Parathyroid adenoma (tissue), 2 donors: ENCODE measurements around the gene TRMT1.

Experiments
- H2AFZ ChIP-seq: fragments of 300-600 bp; sonication (generic); one replicate; pipeline ENCODE4 v1.7.0; 2017; ENCODE audit warnings: antibody characterized with exemption, mild to moderate bottlenecking
- H3K27ac ChIP-seq: fragments of 300-600 bp; sonication (generic); one replicate; pipeline ENCODE4 v1.7.0; 2017
- H3K27me3 ChIP-seq: fragments of 300-600 bp; sonication (generic); one replicate; pipeline ENCODE4 v1.7.0; 2017; ENCODE audit warnings: low read length; ENCODE audit not compliant: control insufficient read depth, insufficient read depth
- H3K36me3 ChIP-seq: fragments of 300-600 bp; sonication (generic); one replicate; pipeline ENCODE4 v1.7.0; 2017; ENCODE audit warnings: low read length; ENCODE audit not compliant: control insufficient read depth, insufficient read depth
- H3K4me1 ChIP-seq: fragments of 300-600 bp; sonication (generic); one replicate; pipeline ENCODE4 v1.7.0; 2017; ENCODE audit warnings: control low read depth
- H3K4me2 ChIP-seq: fragments of 300-600 bp; sonication (generic); one replicate; pipeline ENCODE4 v1.7.0; 2017; ENCODE audit warnings: low read length
- H3K4me3 ChIP-seq: fragments of 300-600 bp; sonication (generic); one replicate; pipeline ENCODE4 v1.7.0; 2017; ENCODE audit warnings: low read depth, low read length
- H3K79me2 ChIP-seq: fragments of 300-600 bp; sonication (generic); one replicate; pipeline ENCODE4 v1.7.0; 2017; ENCODE audit warnings: control low read depth
- H3K9ac ChIP-seq: fragments of 300-600 bp; sonication (generic); one replicate; pipeline ENCODE4 v1.7.0; 2017; ENCODE audit warnings: mild to moderate bottlenecking
- H3K9me3 ChIP-seq: fragments of 300-600 bp; sonication (generic); one replicate; pipeline ENCODE4 v1.7.0; 2017; ENCODE audit warnings: low read length; ENCODE audit not compliant: control insufficient read depth
- CTCF ChIP-seq: fragments of 300-600 bp; sonication (generic); IDR thresholded peaks from one replicate; pipeline ENCODE4 v1.7.0; 2017; ENCODE audit warnings: antibody characterized with exemption, mild to moderate bottlenecking
- donor health status: primary hyperparathyroidism.

TRMT1 gene

GRCh38 chr19:13117176-13117771 lies 734 bp upstream of the TRMT1 start:
- Histone ChIP-seq H3K9me3 (no peaks in the 10 kb centered on the region), H3K4me1 (peaks cover 14% of the 10 kb centered on the region), H3K4me2 (peak overlapping the region; percentile 87), H3K4me3 (peak overlapping the region; percentile 89), H3K27ac (no peak overlapping the region), H3K36me3 (no peaks in the 10 kb centered on the region), H2AFZ (peak overlapping the region; percentile 85), H3K79me2 (peaks cover 15% of the 10 kb centered on the region), H3K9ac (no peak overlapping the region), H3K27me3 (no peaks in the 10 kb centered on the region)
- no peak for TF ChIP-seq CTCF

DNA sequence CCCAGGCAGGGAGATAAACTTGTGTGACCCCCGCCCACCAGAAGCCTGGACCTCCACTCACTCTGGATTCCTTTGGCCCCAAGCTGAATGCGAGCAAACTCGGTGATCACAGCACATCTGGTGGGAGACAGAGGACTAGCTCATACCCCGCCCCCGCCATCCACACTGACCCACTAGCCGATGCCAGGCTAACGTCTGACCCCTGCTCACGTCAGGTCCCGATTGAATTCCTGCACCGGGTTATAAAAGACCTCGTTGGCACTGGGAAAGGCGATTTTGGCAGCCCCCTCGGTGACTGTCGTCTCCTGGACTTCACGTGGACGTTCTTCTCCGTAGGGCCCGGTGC lies 631 bp downstream of the TRMT1 start:
- Histone ChIP-seq H3K4me3 (peak overlapping the region; percentile 89), H3K27ac (peak overlapping the region; percentile 58), H3K4me1 (peaks cover 14% of the 10 kb centered on the region), H3K36me3 (no peaks in the 10 kb centered on the region), H3K9ac (no peak overlapping the region), H3K4me2 (peak overlapping the region; percentile 87), H3K27me3 (no peaks in the 10 kb centered on the region), H3K79me2 (peaks cover 9% of the 10 kb centered on the region), H2AFZ (peak overlapping the region; percentile 85), H3K9me3 (no peaks in the 10 kb centered on the region)
- TF ChIP-seq CTCF, result no peak

- H3K9ac ChIP-seq, result no peak overlapping the region
- H3K36me3 ChIP-seq, result no peaks in the 10 kb centered on the region
- H3K4me2 ChIP-seq, result no peak overlapping the region
These were observed 4.0 kb downstream of the TRMT1 start for GRCh38 chr19:13112555-13112954.

DNA sequence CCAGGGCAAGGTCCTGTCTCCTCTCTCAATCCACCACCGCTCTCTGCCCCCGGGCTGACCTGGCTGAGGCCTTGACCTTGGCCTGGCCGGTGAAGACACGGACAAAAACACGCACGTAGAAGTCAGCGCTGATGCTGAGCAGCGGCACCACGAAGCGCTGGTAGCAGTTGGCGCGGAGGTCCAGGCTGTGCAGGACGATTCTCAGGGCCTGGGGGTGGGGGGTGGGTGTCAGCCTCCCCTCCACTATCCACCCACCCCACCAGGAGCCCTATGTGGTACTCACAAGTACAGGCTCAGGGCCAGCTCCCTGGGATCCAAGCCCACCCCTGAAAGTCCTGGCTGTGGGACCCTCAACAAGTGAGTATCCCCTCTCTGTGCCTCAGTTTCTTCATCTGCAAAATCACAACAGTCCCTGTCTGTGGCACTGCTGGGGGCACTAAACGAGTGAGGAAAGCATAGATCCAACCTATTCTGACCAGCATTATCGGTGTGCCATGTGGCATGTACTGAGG lies 6.4 kb downstream of the TRMT1 start:
- Histone ChIP-seq H3K27me3 (no peaks in the 10 kb centered on the region), H3K79me2 (no peaks in the 10 kb centered on the region), H3K9me3 (no peaks in the 10 kb centered on the region), H3K4me1 (no peaks in the 10 kb centered on the region), H3K9ac (no peak overlapping the region), H3K27ac (no peak overlapping the region), H2AFZ (no peak overlapping the region), H3K4me2 (no peak overlapping the region), H3K4me3 (no peak overlapping the region), H3K36me3 (no peaks in the 10 kb centered on the region)
- no peak for TF ChIP-seq CTCF

More at GRCh38 chr19:13112555-13112954, 4.0 kb downstream of the TRMT1 start:
- Histone ChIP-seq H3K4me3 (no peak overlapping the region), H3K9me3 (no peaks in the 10 kb centered on the region), H2AFZ (no peak overlapping the region), H3K27me3 (no peaks in the 10 kb centered on the region), H3K4me1 (peaks cover 6% of the 10 kb centered on the region), H3K27ac (no peak overlapping the region), H3K79me2 (no peaks in the 10 kb centered on the region)
- TF ChIP-seq CTCF, result no peak
